Ovary (tissue), 3 donors: Measurements from ENCODE around the gene STARD9.

Source experiments
- CTCF ChIP-seq, 3 donors: fragments of 450-650 bp in 2 of 3; fragments of 200-600 bp in 1 of 3; IDR thresholded peaks; one replicate each; pipeline versions ENCODE4 v1.5.1 to v1.8.0; 2016 to 2022; ENCODE audit warnings: antibody characterized with exemption in 3 of 3, mild to moderate bottlenecking in 1 of 3
- EP300 ChIP-seq: sonication (generic); formaldehyde crosslinking; IDR thresholded peaks from one replicate; pipeline ENCODE4 v1.6.1; 2017; ENCODE audit warnings: antibody characterized with exemption
- donor health status: DM: no; HTN: no; CAD: no.

- no peak for TF ChIP-seq CTCF (IDR thresholded peaks at IDR 0.05)
- TF ChIP-seq EP300: no peak
Observed at GRCh38 chr15:42728972-42729371, 153.6 kb downstream of the STARD9 start.
